Lower leg skin (tissue), 3 donors: Measurements from ENCODE around the gene VSIR.

Experiments used
- POLR2A ChIP-seq, 2 donors: fragments of 450-650 bp; IDR thresholded peaks; one replicate each; pipeline ENCODE4 v1.6.1; 2016 to 2017; ENCODE audit warnings: antibody characterized with exemption in 2 of 2, mild to moderate bottlenecking in 1 of 2, moderate library complexity in 1 of 2
- TF ChIP-seq, protein P1 (sequence below), 3 donors: fragments of 450-650 bp; IDR thresholded peaks; one replicate each; pipeline ENCODE4 v1.5.1; 2016; ENCODE audit warnings: antibody characterized with exemption in 3 of 3, mild to moderate bottlenecking in 3 of 3, moderate library complexity in 2 of 3

DNA sequence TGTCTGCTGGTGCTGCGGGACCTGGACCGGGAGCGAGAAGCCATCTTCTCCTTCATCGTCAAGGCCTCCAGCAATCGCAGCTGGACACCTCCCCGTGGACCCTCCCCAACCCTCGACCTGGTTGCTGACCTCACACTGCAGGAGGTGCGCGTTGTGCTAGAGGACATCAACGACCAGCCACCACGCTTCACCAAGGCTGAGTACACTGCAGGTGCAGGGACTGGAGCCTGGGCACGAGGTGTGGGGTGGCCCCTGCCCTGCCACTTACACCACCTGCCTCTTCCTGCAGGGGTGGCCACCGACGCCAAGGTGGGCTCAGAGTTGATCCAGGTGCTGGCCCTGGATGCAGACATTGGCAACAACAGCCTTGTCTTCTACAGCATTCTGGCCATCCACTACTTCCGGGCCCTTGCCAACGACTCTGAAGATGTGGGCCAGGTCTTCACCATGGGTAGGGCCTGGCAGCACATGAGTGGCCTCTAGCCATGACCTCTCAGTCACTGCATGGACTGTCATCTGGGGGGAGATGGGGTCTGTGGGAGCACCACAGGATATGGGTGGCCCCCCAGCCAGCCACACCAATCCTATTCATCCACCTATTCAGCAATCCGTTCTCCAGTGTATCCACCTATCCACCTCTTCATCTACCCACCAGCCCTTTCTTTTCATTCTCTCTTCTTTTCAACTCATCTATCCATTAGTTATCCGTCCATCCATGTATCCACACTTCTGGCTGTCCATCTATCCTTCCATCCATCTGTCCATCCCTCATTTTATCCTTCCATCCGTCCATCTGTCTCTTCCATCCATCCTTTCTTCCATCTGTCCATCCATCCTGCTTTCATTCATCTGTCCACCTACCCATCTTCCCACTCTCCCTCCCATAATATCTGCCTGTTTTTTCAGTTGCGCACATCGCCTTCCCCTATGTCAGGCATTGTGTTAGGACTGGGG lies 34.5 kb upstream of the VSIR start:
- TF ChIP-seq, protein P1, sequence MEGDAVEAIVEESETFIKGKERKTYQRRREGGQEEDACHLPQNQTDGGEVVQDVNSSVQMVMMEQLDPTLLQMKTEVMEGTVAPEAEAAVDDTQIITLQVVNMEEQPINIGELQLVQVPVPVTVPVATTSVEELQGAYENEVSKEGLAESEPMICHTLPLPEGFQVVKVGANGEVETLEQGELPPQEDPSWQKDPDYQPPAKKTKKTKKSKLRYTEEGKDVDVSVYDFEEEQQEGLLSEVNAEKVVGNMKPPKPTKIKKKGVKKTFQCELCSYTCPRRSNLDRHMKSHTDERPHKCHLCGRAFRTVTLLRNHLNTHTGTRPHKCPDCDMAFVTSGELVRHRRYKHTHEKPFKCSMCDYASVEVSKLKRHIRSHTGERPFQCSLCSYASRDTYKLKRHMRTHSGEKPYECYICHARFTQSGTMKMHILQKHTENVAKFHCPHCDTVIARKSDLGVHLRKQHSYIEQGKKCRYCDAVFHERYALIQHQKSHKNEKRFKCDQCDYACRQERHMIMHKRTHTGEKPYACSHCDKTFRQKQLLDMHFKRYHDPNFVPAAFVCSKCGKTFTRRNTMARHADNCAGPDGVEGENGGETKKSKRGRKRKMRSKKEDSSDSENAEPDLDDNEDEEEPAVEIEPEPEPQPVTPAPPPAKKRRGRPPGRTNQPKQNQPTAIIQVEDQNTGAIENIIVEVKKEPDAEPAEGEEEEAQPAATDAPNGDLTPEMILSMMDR (IDR thresholded peaks at IDR 0.05), result no peak
- no peak for TF ChIP-seq POLR2A (IDR thresholded peaks at IDR 0.05)
